Stomach (tissue), 9 donors: ENCODE measurements around the gene AHSP. TPM values are rescaled to one million over a fixed set of nuclear protein-coding genes. Genes with fewer than 3 reads are reported as not detected.
"Not testable (repeated sequence)": the region's sequence is repeated elsewhere in the genome, so short reads cannot be mapped to it uniquely, and the experiment has no call there.

Source experiments
- DNase-seq, 2 donors: peaks; one replicate each; pipeline versions ENCODE4 v3.0.0 to v3.0.0-alpha.2; 2013 to 2019
- H3K27ac ChIP-seq, 5 donors: fragments of 200-600 bp in 4 of 5; sonication (generic) in 4 of 5; one replicate each; pipeline ENCODE4 v1.5.1; 2013 to 2019; ENCODE audit warnings: mild to moderate bottlenecking in 1 of 5, moderate library complexity in 1 of 5
- H3K27me3 ChIP-seq, 3 donors: fragments of 200-600 bp; sonication (generic); one replicate each; pipeline ENCODE4 v1.5.1; 2017 to 2019; ENCODE audit warnings: mixed run types in 1 of 3
- H3K36me3 ChIP-seq, 4 donors: fragments of 200-600 bp; sonication (generic); 1 replicate in 3 of 4; 2 replicates in 1 of 4; pipeline ENCODE4 v1.5.1; 2016 to 2019
- H3K4me1 ChIP-seq, 4 donors: fragments of 200-600 bp; sonication (generic); one replicate each; pipeline ENCODE4 v1.5.1; 2016 to 2019
- H3K4me3 ChIP-seq, 4 donors: fragments of 200-600 bp; sonication (generic) in 3 of 4; one replicate each; pipeline ENCODE4 v1.5.1; 2016 to 2019; ENCODE audit warnings: mild to moderate bottlenecking in 1 of 4
- H3K9me3 ChIP-seq, 4 donors: fragments of 200-600 bp; sonication (generic); one replicate each; pipeline ENCODE4 v1.5.1; 2016 to 2019
- EP300 ChIP-seq: sonication (generic); formaldehyde crosslinking; IDR thresholded peaks from one replicate; pipeline ENCODE4 v1.6.1; 2017; ENCODE audit warnings: antibody characterized with exemption
- POLR2A ChIP-seq, 4 donors: fragments of 450-650 bp; IDR thresholded peaks; one replicate each; pipeline ENCODE4 v1.6.1; 2016; ENCODE audit warnings: antibody characterized with exemption in 4 of 4, control low read depth in 2 of 4, mild to moderate bottlenecking in 1 of 4, moderate library complexity in 1 of 4
- POLR2AphosphoS5 ChIP-seq, 3 donors: sonication (generic); formaldehyde crosslinking; IDR thresholded peaks; one replicate each; pipeline ENCODE4 v1.6.1; 2016; ENCODE audit warnings: antibody characterized with exemption in 3 of 3
- WGBS, 5 donors: extraction: QIAGEN DNeasy Blood & Tissue Kit in 3 of 5; methylation state at CpG; one replicate each; pipeline versions ENCODE4 v1.1.5 to v1.1.7; 2013 to 2018; 5-methylcytosine and 5-hydroxymethylcytosine counted together
- intact Hi-C: fragments of 100-400 bp; cut with DNase I; formaldehyde crosslinking; loops from one replicate; pipeline ENCODE4 v1.15.1; 2023; ENCODE audit warnings: low total_unique reads
- polyA plus RNA-seq, 3 donors: library from polyadenylated mRNA; stranded (reverse); fragments of 200-250 nt; gene quantifications; one replicate each; pipeline ENCODE4 v1.2.3, GENCODE V29; 2013
- total RNA-seq, 5 donors: library from RNA; depleted of rRNA; stranded (reverse); fragments of >200 nt; gene quantifications; one replicate each; pipeline versions ENCODE4 v1.1.0 to v1.2.3, GENCODE V29; 2014 to 2016
- TF ChIP-seq, protein P1 (sequence below), 7 experiments: fragments of 450-650 bp in 4 of 7; fragments of 200-600 bp in 3 of 7; sonication (generic) in 3 of 7; IDR thresholded peaks; one replicate each; pipeline ENCODE4 v1.5.1; 2016 to 2019; ENCODE audit warnings: antibody characterized with exemption in 7 of 7, control low read depth in 2 of 7, mild to moderate bottlenecking in 1 of 7
- donor health status: healthy with polysubstance abuse.
- donor health status: Bipolar disorder and iron deficiency.
- donor health status: healthy.

The AHSP gene
- total and polyA plus RNA-seq, 8 donors, result 4.8 TPM; not detected in 7

DNA sequence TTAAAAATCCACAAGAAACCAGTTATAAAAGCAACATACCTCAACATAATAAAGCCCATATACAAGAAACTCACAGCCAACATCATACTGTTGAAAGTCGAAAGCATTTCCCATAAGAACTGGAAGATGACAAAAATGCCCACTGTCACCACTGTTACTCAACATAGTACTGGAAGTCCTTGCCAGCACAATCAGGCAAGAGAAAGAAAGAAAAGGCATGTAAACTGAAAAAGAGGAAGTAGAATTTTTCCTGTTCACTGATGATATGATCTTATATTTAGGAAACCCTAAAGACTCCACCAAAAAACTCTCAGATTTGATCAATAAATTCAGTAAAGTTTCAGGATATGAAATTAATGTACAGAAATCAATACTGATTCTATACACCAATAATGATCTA, 45.1 kb downstream of the AHSP start:
- 64 to 79% (median 73%) methylated on average over 1 of the region's 1 CpG for WGBS, 5 donors
- Histone ChIP-seq H3K9me3 (peaks cover 0 to 22% (median 13%) of the 10 kb centered on the region in 4 donors), H3K27me3 (peaks cover 0 to 36% (median 25%) of the 10 kb centered on the region in 3 donors), H3K27ac (no peak overlapping the region), H3K4me1 (peaks cover 6 to 16% (median 11%) of the 10 kb centered on the region in 4 donors), H3K36me3 (no peaks in the 10 kb centered on the region), H3K4me3 (no peak overlapping the region)
- intact Hi-C loops, result no loop called here
- no peak for DNase-seq
- TF ChIP-seq POLR2AphosphoS5 (IDR thresholded peaks at IDR 0.05) (no peak), POLR2A (IDR thresholded peaks at IDR 0.05) (no peak), EP300 (no peak)
- TF ChIP-seq, protein P1, sequence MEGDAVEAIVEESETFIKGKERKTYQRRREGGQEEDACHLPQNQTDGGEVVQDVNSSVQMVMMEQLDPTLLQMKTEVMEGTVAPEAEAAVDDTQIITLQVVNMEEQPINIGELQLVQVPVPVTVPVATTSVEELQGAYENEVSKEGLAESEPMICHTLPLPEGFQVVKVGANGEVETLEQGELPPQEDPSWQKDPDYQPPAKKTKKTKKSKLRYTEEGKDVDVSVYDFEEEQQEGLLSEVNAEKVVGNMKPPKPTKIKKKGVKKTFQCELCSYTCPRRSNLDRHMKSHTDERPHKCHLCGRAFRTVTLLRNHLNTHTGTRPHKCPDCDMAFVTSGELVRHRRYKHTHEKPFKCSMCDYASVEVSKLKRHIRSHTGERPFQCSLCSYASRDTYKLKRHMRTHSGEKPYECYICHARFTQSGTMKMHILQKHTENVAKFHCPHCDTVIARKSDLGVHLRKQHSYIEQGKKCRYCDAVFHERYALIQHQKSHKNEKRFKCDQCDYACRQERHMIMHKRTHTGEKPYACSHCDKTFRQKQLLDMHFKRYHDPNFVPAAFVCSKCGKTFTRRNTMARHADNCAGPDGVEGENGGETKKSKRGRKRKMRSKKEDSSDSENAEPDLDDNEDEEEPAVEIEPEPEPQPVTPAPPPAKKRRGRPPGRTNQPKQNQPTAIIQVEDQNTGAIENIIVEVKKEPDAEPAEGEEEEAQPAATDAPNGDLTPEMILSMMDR (IDR thresholded peaks at IDR 0.05), result no peak

DNA sequence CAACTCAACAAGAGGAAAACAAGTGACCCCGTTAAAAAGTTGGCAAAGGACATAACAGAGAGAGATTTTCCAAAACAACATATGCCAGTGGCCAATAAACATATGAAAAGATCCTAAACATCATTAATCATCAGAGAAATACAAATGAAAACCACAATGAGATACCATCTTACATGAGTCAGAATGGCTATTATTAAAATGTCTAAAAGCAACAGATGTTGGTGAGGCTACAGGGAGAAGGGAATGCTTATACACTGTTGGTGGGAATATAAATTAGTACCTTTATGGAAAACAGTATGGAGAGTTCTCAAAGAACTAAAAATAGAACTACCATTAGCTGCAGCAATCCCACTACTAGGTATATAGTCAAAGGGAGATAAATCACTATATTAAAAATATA, 46.5 kb downstream of the AHSP start:
- DNase-seq, H3K27ac ChIP-seq, H3K4me1 ChIP-seq, intact Hi-C loops, H3K4me3 ChIP-seq, H3K36me3 ChIP-seq: not testable (repeated sequence)
- Histone ChIP-seq H3K27me3 (peaks cover 0 to 23% (median 15%) of the 10 kb centered on the region in 3 donors), H3K9me3 (peaks cover 0 to 33% (median 25%) of the 10 kb centered on the region in 4 donors)
- WGBS, 5 donors, result 6 to 32% (median 23%) methylated on average over 1 of the region's 1 CpG

DNA sequence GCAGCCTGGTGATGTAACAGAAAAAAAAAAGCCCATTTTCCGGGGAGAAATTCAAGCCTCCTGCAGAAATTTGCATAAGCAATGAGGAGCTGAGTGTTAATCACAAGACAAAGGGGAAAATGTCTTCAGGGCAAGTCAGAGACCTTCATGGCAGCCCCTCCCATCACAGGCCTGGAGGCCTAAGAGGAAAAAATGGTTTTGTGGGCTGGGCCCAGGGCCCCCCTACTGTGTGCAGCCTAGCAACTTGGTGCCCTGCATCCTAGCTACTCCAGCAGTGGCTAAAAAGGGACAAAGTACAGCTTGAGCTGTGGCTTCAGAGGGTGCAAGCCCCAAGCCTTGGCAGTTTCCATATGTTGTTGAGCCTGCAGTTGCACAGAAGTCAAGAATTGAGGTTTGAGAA, 49.7 kb downstream of the AHSP start:
- Histone ChIP-seq H3K9me3 (peaks cover 3 to 50% (median 42%) of the 10 kb centered on the region in 4 donors), H3K4me3 (no peak overlapping the region), H3K27me3 (no peaks in the 10 kb centered on the region), H3K4me1 (no peaks in the 10 kb centered on the region), H3K36me3 (no peaks in the 10 kb centered on the region), H3K27ac (no peak overlapping the region)
- WGBS, 5 donors, result 61 to 90% (median 72%) methylated on average over 1 of the region's 1 CpG
- no peak for DNase-seq
- no peak for TF ChIP-seq EP300
- TF ChIP-seq POLR2AphosphoS5 (IDR thresholded peaks at IDR 0.05), result no peak
- TF ChIP-seq, protein P1 (IDR thresholded peaks at IDR 0.05), result no peak
- no peak for TF ChIP-seq POLR2A (IDR thresholded peaks at IDR 0.05)
- intact Hi-C loops, result no loop called here

Other genes with a start within 250 kb of the AHSP start
- 1 to 10 TPM in 4 of 5 donors, not detected in 1; 4.1 to 6.7 (median 5.6) TPM for gene ITGAX, start 172.7 kb upstream of the AHSP start, total RNA-seq
- gene ITGAX, start 172.7 kb upstream of the AHSP start, polyA plus RNA-seq, result 1 to 10 TPM; 1.1 to 2.0 (median 1.9) TPM
- gene ITGAD, start 134.6 kb upstream of the AHSP start, total RNA-seq, result under 1 TPM in 2 of 5 donors, not detected in 3; 0.29 to 0.37 TPM
- gene ITGAD, start 134.6 kb upstream of the AHSP start, polyA plus RNA-seq, result not detected
- gene COX6A2, start 99.5 kb upstream of the AHSP start, total RNA-seq, result not detected
- 1 to 10 TPM in 2 of 3 donors, not detected in 1; 1.4 to 8.2 TPM for gene COX6A2, start 99.5 kb upstream of the AHSP start, polyA plus RNA-seq
- under 1 TPM in 2 of 5 donors, not detected in 3; 0.18 to 0.45 TPM for gene ZNF843, start 85.1 kb upstream of the AHSP start, total RNA-seq
- under 1 TPM; 0.15 to 0.37 (median 0.31) TPM for gene ZNF843, start 85.1 kb upstream of the AHSP start, polyA plus RNA-seq
- gene ARMC5, start 68.4 kb upstream of the AHSP start, total RNA-seq, result 10 to 100 TPM in 2 of 5 donors, 1 to 10 TPM in 2, not detected in 1; 2.6 to 29.8 (median 15.1) TPM
- 10 to 100 TPM in 2 of 3 donors, 1 to 10 TPM in 1; 6.7 to 13.0 (median 11.3) TPM for gene ARMC5, start 68.4 kb upstream of the AHSP start, polyA plus RNA-seq
- 10 to 100 TPM; 36.0 to 84.0 (median 63.1) TPM for gene TGFB1I1, start 55.7 kb upstream of the AHSP start, total RNA-seq
- 10 to 100 TPM; 44.8 to 49.3 (median 49.1) TPM for gene TGFB1I1, start 55.7 kb upstream of the AHSP start, polyA plus RNA-seq
- not detected for gene SLC5A2, start 44.8 kb upstream of the AHSP start, total RNA-seq
- 1 to 10 TPM in 1 of 3 donors, under 1 TPM in 2; 0.62 to 1.8 (median 0.76) TPM for gene SLC5A2, start 44.8 kb upstream of the AHSP start, polyA plus RNA-seq
- gene RUSF1, start 19.5 kb upstream of the AHSP start, total RNA-seq, result 100 to 1,000 TPM in 1 of 5 donors, 10 to 100 TPM in 4; 27.4 to 171 (median 60.0) TPM
- 10 to 100 TPM; 21.4 to 47.5 (median 28.8) TPM for gene RUSF1, start 19.5 kb upstream of the AHSP start, polyA plus RNA-seq